Stimulated activated CD8-positive, alpha-beta memory T cell treated with anti-CD3 and anti-CD28 coated beads, Interleukin-4, amount 100 ng/mL, for 1 hour (primary cell): ENCODE data around the gene MAPK8IP3.
"Not testable (repeated sequence)": the region's sequence is repeated elsewhere in the genome, so short reads cannot be mapped to it uniquely, and the experiment has no call there.

Source experiments
- DNase-seq, 2 donors: peaks; one replicate each; pipeline ENCODE4 v3.0.0-alpha.2; 2020; ENCODE audit warnings: low read depth in 2 of 2, low spot score in 1 of 2

The MAPK8IP3 gene

DNA sequence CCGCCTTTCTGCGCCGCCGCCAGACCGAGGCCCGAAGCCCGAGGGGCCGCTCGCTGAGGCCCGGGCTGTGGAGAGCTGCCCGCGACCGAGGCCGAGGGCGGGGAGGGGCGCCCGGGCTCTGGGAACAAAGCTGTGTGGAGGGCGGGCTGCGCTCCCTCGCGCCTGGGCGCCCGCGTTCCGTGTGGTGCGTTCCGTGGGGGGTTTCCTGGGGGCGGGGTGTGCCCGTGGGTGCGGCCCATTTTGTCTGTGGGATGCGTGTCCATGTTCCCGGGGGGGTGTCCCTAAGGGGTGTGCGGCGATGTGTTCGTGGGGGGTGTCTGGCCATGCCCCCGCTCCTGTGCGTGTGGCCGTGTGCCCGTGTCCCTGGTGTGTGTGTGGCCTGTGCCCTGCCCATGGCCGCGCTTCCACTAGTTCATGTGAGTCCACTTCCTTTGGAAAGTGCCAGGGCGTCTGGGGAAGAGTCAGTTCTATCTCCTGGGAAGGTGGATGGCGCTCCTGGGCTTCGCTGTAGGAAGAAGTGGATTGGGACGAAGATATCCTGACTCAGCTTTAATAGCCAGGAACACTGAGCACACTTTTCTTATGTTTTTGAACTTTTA, 27.4 kb upstream of the MAPK8IP3 start:
- peak in 1 of 2 donors; percentile 8 for DNase-seq

DNA sequence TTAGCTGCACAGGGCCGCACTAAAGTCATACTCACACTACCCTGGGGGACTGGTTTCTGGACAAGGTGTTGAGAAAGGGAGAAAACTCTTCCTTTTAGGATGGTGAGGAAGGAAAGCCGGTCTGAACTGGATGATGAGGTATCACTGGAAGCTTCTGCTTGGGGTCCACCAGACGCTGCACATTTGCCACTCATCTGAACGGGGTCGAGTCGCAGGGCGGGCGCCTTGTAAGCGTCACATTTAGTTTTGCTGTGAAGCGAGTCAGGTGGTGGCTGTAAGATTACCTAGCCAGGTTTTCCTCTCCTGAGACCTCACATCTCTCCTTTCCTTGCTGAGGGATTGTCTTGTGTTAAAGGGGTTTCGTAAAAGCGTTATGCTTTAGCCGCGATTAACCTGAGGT, 25.6 kb upstream of the MAPK8IP3 start:
- no peak for DNase-seq

DNA sequence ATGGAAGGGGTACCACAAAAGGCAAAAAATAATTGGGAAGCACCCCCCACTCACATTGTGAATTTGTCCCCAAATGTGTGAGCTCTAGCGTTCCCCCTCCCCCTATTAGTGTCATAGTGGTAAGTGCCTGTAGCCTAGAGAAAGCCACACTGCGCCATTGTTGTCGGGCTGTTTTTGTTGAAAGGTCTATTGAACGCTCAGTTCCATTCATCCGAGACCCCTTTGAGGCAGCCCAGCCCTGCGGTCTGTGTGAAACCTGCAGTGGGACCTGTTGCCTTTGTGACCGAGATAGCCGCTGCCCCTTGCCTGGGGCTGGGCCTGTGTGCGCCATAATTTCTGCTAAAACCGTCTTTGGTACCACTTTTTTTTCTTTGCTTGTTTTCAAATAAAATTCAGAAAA, 25.0 kb upstream of the MAPK8IP3 start:
- DNase-seq: no peak

DNA sequence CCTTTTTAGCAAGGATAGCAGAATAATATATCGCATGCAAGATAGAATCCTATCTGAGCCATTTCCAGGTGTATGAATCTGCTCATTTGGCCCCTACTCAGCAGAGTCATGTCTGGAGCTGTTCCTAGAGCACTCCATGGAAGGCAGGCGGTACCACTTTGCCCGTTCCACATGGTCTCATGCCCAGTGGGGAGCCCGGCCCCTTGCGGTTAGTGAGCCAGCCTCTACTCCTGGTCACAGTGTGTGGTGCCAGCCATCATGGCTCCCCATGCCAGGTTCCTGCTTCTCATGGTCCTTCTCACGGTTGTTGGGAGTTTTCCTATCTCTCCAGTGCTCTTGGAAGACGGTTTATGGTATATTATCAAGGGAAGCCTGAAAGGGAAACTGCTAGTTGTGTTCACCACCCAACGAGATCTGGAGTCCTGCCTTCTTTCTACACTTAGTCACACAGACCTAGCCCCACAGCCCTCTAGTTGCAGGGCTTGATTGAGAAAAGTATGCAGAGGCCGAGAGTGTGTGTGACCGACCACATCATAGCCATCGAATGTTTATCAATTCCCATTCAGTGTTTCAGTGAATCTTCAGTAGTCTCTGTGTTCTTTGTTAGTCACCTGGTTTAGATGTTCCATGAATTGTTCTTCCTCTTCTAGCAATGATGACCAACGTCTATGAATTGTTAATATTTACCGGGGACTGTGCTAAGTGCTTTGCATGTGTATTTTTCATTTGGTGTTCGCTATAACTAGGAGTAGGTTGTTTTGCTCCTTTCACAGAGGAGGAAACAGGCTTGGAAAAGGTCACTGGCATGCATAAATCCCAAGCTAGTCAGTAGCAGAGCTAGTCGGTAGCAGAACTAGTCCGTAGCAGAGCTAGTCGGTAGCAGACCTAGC, 18.3 kb upstream of the MAPK8IP3 start:
- DNase-seq: no peak

DNA sequence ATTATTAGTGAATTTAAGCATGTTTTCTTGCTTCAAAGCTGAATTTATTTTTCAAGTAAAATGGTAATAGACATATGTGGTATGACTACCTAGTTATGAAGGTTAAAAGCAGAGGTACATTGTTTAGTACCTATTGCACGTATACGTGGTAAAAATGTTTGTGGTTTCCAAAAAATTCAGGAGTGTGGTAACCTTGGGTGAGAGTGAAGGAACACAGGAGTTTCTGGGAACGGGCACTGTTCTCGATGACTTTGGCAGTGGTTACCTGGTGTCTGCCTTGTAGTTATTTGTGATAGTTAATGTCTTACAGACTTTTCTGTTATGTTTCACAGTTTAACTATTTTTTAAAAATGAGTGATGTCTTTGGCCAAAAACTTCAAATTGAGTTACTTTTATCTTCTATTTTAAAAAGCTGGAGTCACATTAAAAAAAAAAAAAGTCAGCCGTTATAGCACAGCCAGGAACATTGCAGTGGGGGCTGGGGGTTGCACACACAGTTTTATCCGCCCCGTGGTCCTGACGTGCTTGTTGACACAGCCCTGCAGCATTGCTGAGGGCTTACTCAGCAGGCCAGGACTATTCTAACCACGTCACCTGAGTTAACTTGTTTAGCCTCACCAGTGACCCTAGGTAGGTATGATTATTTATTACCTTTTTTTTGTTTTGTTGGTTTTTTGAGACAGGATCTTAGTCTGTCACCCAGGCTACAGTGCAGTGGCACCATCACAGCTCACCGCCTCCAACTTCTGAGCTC, 17.0 kb upstream of the MAPK8IP3 start:
- DNase-seq: no peak

DNA sequence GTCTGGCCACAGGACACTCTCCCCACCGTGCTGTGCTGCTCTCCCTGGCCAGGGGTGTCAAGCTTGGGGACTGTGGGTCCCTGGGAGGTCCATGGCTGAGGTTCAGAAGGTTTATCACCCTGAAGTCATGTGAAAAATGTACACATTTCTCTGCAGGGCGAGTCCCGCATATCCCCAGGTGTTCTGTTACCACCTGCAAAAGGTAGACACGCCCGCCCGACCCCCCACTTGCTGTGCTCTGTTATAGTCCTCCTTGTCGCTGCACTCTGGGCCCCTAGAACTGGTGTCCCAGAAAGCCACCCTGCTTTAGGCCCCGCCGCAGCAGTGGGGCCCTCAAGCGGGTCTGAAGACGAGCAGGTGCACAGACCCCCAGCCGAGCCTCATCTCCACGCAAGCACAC, 16.1 kb upstream of the MAPK8IP3 start:
- no peak for DNase-seq

DNA sequence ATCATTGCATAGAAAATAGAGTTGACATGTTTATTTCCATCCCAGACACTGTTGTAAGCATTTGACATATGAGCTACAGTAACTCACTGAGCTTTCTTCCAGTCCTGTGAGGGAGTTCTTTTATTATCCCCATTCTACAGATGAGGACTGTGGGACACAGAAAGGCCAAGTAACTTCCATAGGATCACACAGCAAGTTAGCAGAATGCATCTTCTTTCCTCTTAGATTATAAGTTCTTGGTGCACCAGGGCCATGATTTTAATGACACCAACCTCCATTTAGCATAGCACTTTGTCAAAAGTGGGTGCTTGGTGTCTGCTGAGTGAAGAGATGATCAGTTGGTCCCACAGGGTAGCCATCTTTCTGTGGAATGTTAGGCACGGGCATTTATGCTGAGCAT, 15.2 kb upstream of the MAPK8IP3 start:
- no peak for DNase-seq

DNA sequence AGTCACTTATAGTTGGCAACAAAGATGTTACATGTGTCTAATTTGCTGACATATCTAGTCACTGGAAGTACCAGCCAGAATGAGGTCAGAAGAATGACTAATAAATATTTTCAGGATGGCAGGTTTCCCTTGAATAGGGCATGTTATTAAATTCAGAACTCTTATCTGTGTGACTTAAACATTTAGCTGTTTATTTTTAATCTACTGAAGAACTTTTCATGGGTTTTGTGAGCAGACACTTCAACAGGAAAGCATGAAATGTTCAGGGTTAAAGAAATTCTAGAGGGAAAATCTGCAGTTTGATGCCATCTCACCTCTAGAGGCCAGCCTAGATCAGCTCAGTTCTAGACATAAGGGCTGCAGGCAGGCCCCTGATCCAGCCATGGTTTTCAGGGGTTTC, 14.7 kb upstream of the MAPK8IP3 start:
- no peak for DNase-seq

DNA sequence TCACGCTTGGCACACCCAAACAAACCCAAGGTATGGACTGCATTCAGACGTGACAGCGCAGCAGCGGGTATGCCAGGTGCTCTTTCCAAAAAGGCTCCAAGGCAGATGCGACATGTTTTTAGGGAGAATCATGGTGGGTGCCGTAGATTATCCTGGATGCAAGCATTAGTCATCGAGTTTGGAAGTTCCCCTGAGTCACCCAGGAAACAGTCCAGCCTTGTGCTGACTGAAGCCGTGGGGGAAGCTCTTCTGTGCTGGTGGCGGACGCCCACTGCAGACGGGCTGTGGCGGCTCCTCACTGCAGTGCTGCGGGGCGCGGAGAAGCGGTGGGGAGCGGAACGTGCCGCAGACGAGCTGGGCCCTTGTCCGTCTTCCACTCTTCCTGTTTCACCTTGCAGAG, 14.0 kb upstream of the MAPK8IP3 start:
- DNase-seq: no peak

DNA sequence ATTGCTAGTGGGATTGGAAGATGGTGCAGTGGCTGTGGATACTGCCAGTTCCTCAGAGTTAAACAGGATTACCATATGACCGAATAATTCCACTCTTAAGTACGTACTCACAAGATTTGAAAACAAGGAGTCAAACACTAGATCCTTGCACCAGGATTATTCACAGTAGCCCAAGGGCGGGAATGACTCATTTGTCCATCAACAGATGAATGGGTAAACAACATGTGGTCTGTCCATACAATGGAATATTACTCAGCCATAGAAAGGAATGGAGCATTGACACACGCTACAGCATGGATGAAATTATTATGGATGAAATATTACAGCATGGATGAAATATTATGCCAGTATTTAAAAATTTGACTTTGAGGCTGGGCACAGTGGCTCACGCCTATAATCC, 9.1 kb upstream of the MAPK8IP3 start:
- no peak for DNase-seq

DNA sequence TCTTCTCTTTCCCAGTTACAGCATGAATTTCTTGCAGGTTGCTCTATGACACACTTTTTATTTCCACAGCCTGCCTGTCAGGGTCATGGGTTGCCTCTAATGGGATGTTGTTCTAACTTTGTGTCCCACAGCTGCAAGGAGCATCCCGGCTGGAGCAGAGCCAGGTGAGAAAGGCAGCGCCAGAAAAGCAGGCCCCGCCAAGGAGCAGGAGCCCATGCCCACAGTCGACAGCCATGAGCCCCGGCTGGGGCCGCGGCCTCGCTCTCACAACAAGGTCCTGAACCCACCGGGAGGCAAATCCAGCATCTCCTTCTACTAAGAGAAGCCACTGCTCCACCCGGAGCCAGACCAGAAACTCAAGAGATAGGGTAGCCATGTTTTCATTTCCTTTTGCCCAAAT, 7.3 kb upstream of the MAPK8IP3 start:
- no peak for DNase-seq

DNA sequence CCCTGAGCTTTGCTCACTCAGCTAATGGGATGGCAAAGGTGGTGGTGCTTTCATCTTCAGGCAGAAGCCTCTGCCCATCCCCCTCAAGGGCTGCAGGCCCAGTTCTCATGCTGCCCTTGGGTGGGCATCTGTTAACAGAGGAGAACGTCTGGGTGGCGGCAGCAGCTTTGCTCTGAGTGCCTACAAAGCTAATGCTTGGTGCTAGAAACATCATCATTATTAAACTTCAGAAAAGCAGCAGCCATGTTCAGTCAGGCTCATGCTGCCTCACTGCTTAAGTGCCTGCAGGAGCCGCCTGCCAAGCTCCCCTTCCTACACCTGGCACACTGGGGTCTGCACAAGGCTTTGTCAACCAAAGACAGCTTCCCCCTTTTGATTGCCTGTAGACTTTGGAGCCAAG, 5.7 kb upstream of the MAPK8IP3 start:
- no peak for DNase-seq

DNA sequence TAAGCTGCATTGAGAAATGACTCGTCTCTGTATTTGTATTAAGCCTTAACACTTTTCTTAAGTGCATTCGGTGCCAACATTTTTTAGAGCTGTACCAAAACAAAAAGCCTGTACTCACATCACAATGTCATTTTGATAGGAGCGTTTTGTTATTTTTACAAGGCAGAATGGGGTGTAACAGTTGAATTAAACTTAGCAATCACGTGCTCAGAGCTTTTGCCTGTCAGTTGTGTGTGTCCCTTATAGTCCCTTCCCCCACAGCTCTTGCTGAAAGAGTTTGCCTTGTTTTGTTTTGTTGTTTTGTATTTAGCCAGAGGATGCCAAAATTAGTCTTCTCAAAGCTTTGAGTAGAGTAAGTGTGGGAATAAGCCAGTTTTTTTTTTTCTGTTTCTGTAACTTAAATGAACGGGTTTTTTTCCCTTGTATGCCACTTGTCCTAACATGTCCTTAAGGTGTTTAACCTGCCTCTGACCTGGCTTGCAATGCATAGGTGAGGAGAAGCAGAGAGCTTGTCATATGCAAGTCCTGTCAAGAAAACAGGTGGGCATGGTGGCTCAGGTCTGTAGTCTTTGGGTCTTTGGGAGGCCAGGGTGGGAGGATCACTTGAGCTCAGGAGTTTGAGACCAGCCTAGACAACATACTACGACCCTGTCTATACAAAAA, 4.6 kb upstream of the MAPK8IP3 start:
- no peak for DNase-seq

DNA sequence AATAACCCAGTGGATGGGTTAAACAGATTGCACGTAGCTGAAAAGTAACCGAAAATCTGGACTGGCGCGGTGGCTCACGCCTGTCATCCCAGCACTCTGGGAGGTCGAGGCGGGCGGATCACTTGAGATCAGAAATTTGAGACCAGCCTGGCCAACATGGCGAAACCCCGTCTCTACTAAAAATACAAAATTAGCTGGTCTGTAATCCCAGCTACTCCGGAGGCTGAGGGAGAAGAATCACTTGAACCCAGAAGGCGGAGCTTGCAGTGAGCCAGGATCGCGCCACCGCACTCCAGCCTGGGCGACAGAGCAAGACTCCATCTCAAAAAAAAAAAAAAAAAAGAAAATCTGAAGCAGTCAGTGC, 689 bp upstream of the MAPK8IP3 start:
- DNase-seq: not testable (repeated sequence)

DNA sequence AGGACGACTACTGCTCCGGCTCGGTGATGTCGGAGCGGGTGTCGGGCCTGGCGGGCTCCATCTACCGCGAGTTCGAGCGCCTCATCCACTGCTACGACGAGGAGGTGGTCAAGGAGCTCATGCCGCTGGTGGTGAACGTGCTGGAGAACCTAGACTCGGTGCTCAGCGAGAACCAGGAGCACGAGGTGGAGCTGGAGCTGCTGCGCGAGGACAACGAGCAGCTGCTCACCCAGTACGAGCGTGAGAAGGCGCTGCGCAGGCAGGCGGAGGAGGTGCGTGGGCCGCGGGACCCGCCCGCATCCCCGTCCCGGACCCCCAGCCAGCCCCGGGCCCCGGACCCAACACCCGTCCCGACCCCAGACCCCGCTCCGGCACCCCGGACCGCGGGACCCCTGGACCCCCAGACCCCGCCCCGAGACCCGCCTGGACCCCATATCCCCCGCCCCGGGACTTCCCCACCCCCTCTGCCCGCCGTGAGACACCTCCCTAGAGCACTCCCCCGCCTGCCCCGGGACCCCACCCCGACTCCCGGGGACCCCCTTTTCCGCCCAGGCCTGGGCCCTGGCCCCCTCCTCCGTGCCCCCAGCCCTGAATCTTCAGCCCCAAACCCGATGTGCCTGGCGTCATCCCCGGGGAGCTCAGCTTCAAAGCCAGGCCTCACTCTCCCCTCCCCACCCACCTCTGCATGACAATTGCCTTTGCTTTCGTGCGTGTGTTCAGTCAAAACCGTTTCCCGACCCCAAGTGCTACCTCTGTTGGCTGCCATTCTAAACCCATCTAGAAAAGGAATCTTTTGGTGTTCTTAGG, 594 bp downstream of the MAPK8IP3 start:
- DNase-seq: no peak

DNA sequence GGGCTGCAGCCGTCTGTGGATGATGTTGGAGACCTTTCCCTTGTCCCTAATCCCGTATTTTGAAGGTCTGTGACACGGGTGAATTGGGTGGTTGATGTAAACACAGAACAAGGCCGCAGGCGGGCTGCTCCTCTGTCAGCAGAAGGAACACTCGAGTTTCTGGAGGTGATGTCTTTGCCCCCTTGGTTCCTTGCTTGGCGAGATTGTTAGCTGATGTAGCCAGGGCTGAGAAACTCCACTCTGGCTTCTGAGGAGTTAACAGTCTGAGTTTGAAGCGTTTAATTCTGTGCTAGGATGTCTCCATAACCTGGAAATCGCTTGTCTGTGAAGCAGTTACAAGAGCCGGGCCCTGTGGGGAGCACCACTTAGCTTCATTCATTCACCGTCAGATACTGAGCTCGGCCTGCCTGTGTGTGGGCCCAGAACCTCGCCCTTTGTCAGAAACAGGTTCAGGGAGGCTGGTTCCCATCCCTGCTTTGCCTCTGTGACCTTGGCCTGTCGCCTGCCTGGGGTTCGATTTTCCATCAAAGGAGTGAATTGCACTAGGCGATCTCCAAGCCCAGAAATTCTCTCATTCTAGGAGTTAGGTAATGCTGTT, 1.3 kb downstream of the MAPK8IP3 start:
- no peak for DNase-seq

DNA sequence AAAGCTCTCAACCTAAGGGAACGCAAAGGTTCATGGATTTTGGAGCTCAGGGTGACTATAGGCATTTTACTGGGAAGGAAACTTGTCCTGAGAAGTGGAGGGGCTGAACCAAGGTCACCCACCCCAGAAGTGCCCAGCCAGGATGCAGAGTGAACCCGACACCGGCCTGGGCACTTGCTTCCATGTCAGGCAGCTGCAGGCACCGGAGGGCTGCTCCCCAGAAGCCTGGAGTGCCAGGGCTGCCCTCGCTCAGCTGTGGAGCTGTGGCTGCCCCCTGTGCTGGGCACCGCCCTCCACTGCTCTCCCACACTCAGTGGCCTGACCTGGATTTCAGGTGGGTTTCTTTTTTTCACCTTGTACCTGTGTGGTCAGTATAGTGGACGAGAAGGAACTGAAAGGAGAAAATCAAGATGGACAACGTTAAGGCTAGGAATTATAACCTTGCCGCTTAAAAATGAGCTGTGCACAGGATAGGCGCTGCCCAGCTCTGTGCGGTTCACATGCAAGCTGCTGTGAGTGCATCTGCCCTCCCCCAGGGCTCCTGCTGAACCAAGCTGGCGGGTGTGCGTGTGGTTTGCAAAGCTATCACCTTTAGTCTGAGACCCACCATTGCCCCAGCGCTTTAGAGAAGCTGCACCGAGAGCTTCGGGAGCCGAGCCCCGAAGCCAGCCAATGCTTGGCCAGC, 2.2 kb downstream of the MAPK8IP3 start:
- no peak for DNase-seq

DNA sequence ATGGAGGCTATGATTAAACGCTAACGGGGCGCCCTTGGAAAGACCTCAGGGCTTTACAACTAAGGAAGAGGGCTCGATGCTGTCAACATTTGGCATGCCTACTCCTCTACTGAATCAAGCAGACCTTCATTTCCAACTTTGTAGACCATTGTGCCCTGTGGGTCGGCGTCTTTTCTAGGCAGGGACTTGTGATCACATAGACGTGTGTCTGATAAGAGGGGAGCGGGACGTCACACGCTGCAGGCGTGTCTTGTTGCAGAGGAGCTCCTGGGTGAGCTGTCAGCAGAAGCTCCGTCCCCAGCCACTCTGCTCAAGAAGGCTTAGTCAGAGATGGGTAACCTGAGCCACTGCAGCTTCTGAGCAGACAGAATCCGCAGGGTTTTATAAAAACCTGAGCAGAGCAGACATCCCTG, 2.8 kb downstream of the MAPK8IP3 start:
- DNase-seq: no peak

DNA sequence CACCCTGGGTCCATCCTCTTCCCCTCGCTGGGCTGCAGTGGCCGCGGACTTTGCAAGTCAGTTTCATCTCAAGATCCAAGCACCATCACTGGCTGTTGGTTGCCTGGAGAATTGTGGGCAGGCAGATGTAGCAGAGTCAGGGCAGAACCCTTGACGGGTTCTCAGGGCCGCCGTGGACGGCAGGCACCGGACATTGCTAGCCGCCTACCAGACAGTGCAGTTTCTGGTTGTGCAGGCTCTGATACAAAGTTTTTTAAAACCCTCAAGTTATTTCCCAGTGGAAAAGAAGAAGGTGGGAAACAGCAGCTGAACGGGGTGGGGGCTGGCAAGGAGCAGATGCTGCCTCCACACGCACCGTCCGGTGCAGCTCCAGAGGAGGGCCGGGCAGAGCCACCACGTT, 3.4 kb downstream of the MAPK8IP3 start:
- no peak for DNase-seq
